SK-N-SH (cell line): Measurements from ENCODE around the gene ANAPC16. TPM values are rescaled to one million over a fixed set of nuclear protein-coding genes. Genes with fewer than 3 reads are reported as not detected.
"Not testable (repeated sequence)": the region's sequence is repeated elsewhere in the genome, so short reads cannot be mapped to it uniquely, and the experiment has no call there.

Experiments
- CTCF ChIA-PET: fragments of 300-600, 350-600 bp; formaldehyde crosslinking; extraction: SDS; loops from one replicate; lab custom pipeline; 2021; lab: Yijun Ruan, JAX
- POLR2A ChIA-PET: fragments of 350-600 bp; sonication (Branson Sonifier 250); formaldehyde crosslinking; extraction: SDS; loops from one replicate; lab custom pipeline; 2020; ENCODE audit warnings: antibody characterized with exemption, inconsistent platforms; lab: Yijun Ruan, JAX
- DNase-seq: peaks from one replicate; pipeline ENCODE4 v3.0.0; 2012
- H2AFZ ChIP-seq: fragments of 200-600 bp; sonication (generic); 2 replicates; pipeline ENCODE4 v1.8.1; 2016; ENCODE audit warnings: antibody characterized with exemption, mild to moderate bottlenecking, low read depth
- H3F3A ChIP-seq: fragments of 200-600 bp; sonication (generic); replicated peaks from 2 replicates; pipeline ENCODE3; 2016; ENCODE audit warnings: antibody characterized with exemption, mild to moderate bottlenecking; ENCODE audit not compliant: insufficient read depth
- H3K27ac ChIP-seq, 2 experiments: fragments of 200-500 bp in 1 of 2; fragments of 200-600 bp in 1 of 2; sonication (Bioruptor generic) in 1 of 2; sonication (generic), shearing (Covaris generic) in 1 of 2; 2 replicates each; pipeline versions ENCODE4 v1.5.1 to v1.6.1; 2014 to 2016; ENCODE audit warnings: low read depth in 2 of 2, inconsistent platforms in 1 of 2, low read length in 1 of 2, mild to moderate bottlenecking in 1 of 2, mixed read lengths in 1 of 2
- H3K27me3 ChIP-seq: fragments of 200-600 bp; sonication (generic), shearing (Covaris generic); 2 replicates; pipeline ENCODE4 v1.6.1; 2016; ENCODE audit warnings: mixed run types; ENCODE audit not compliant: insufficient read depth
- H3K36me3 ChIP-seq, 2 experiments: fragments of 200-500 bp in 1 of 2; fragments of 200-600 bp in 1 of 2; sonication (Bioruptor generic) in 1 of 2; sonication (generic) in 1 of 2; replicated peaks in 1 of 2; 2 replicates each; pipeline versions ENCODE3 to v1.5.1; 2014 to 2016; ENCODE audit warnings: low read length in 1 of 2, mild to moderate bottlenecking in 1 of 2; ENCODE audit not compliant: insufficient read depth in 2 of 2, control insufficient read depth in 1 of 2
- H3K4me1 ChIP-seq, 2 experiments: fragments of 200-500 bp in 1 of 2; fragments of 200-600 bp in 1 of 2; sonication (Bioruptor generic) in 1 of 2; sonication (generic), shearing (Covaris generic) in 1 of 2; 2 replicates each; pipeline versions ENCODE4 v1.5.1 to v1.6.1; 2014 to 2016; ENCODE audit warnings: low read depth in 1 of 2, low read length in 1 of 2, mixed run types in 1 of 2; ENCODE audit not compliant: insufficient read depth in 2 of 2, control insufficient read depth in 1 of 2
- H3K4me2 ChIP-seq: fragments of 200-600 bp; sonication (generic), shearing (Covaris generic); 2 replicates; pipeline ENCODE4 v1.6.1; 2017; ENCODE audit warnings: mixed run types
- H3K4me3 ChIP-seq, 2 experiments: fragments of 200-500 bp in 1 of 2; fragments of 200-600 bp in 1 of 2; sonication (Bioruptor generic) in 1 of 2; sonication (generic), shearing (Covaris generic) in 1 of 2; 2 replicates each; pipeline versions ENCODE4 v1.5.1 to v1.8.1; 2014 to 2016; ENCODE audit warnings: low read depth in 2 of 2, inconsistent platforms in 1 of 2, low read length in 1 of 2, mild to moderate bottlenecking in 1 of 2, mixed read lengths in 1 of 2, moderate library complexity in 1 of 2
- H3K79me2 ChIP-seq: fragments of 200-600 bp; sonication (generic); 2 replicates; pipeline ENCODE4 v1.8.1; 2017; ENCODE audit warnings: mild to moderate bottlenecking; ENCODE audit not compliant: insufficient read depth
- H3K9ac ChIP-seq: fragments of 200-600 bp; sonication (generic); 2 replicates; pipeline ENCODE4 v1.6.1; 2017; ENCODE audit warnings: mixed run types
- H3K9me2 ChIP-seq: fragments of 200-600 bp; sonication (generic); 2 replicates; pipeline ENCODE4 v1.6.1; 2017; ENCODE audit warnings: mixed run types
- H3K9me3 ChIP-seq: fragments of 200-600 bp; sonication (generic); 2 replicates; pipeline ENCODE4 v1.6.1; 2017; ENCODE audit warnings: mixed run types, mild to moderate bottlenecking, moderate library complexity
- H4K20me1 ChIP-seq: fragments of 200-600 bp; sonication (generic); 2 replicates; pipeline ENCODE4 v1.6.1; 2017; ENCODE audit warnings: mild to moderate bottlenecking, mixed run types; ENCODE audit not compliant: insufficient read depth
- CHD2 ChIP-seq: fragments of 150-350 bp; IDR thresholded peaks from 2 replicates; pipeline ENCODE4 v1.6.1; 2018; ENCODE audit warnings: low read length; ENCODE audit not compliant: partially characterized antibody
- CTCF ChIP-seq: fragments of 200-600 bp; sonication (generic); IDR thresholded peaks from 2 replicates; pipeline ENCODE4 v1.6.1; 2017; ENCODE audit warnings: antibody characterized with exemption, mild to moderate bottlenecking, moderate library complexity
- EP300 ChIP-seq, 2 experiments: IDR thresholded peaks; 2 replicates each; pipeline versions ENCODE4 v1.4.0 to v1.6.1; 2012; ENCODE audit warnings: borderline replicate concordance in 1 of 2, low read depth in 1 of 2, low read length in 1 of 2
- FOSL2 ChIP-seq: IDR thresholded peaks from 2 replicates; pipeline ENCODE4 v1.4.0; 2012; ENCODE audit warnings: low read depth, mild to moderate bottlenecking, moderate library complexity, borderline replicate concordance
- FOXJ3 ChIP-seq: sonication (generic); formaldehyde crosslinking; IDR thresholded peaks from 2 replicates; pipeline ENCODE4 v1.5.1; 2020; ENCODE audit warnings: mild to moderate bottlenecking, missing genetic modification reagents
- FOXM1 ChIP-seq: IDR thresholded peaks from 2 replicates; pipeline ENCODE4 v1.4.0; 2012; ENCODE audit warnings: low read depth, mild to moderate bottlenecking
- GATA2 ChIP-seq: sonication (generic); formaldehyde crosslinking; IDR thresholded peaks from 2 replicates; pipeline ENCODE4 v1.5.0; 2020; ENCODE audit warnings: mild to moderate bottlenecking, missing genetic modification reagents
- JUND ChIP-seq: IDR thresholded peaks from 2 replicates; pipeline ENCODE4 v1.4.0; 2012
- MEF2A ChIP-seq: IDR thresholded peaks from 2 replicates; pipeline ENCODE4 v1.4.0; 2012; ENCODE audit warnings: low read depth, borderline replicate concordance
- NFIC ChIP-seq: IDR thresholded peaks from 2 replicates; pipeline ENCODE4 v1.4.0; 2012; ENCODE audit warnings: borderline replicate concordance
- POLR2AphosphoS5 ChIP-seq: IDR thresholded peaks from 2 replicates; pipeline ENCODE4 v1.6.1; 2012; ENCODE audit warnings: low read depth, low read length
- RAD21 ChIP-seq: IDR thresholded peaks from 2 replicates; pipeline ENCODE4 v1.6.1; 2012; ENCODE audit warnings: mild to moderate bottlenecking, low read length
- RCOR1 ChIP-seq: fragments of 150-350 bp; IDR thresholded peaks from 2 replicates; pipeline ENCODE4 v1.6.1; 2017; ENCODE audit warnings: antibody characterized with exemption, low read length
- SIN3A ChIP-seq: IDR thresholded peaks from 2 replicates; pipeline ENCODE4 v1.6.1; 2012; ENCODE audit warnings: low read depth, mild to moderate bottlenecking, low read length, moderate library complexity, borderline replicate concordance
- TEAD4 ChIP-seq: IDR thresholded peaks from 2 replicates; pipeline ENCODE4 v1.4.0; 2012; ENCODE audit warnings: mild to moderate bottlenecking, borderline replicate concordance; ENCODE audit not compliant: insufficient read depth
- USF1 ChIP-seq: IDR thresholded peaks from 2 replicates; pipeline ENCODE4 v1.4.0; 2012; ENCODE audit warnings: low read depth, borderline replicate concordance
- USF2 ChIP-seq: fragments of 150-350 bp; IDR thresholded peaks from 2 replicates; pipeline ENCODE4 v1.6.1; 2017; ENCODE audit warnings: antibody characterized with exemption, low read length, low read depth, borderline replicate concordance
- WGBS: methylation state at CpG from one replicate; pipeline ENCODE4 v1.1.6; 2017; ENCODE audit warnings: low lambda C conversion rate; 5-methylcytosine and 5-hydroxymethylcytosine counted together
- polyA plus RNA-seq, 3 experiments: library from polyadenylated mRNA; depleted of rRNA; stranded (reverse); fragments of >200 nt; gene quantifications; 2 replicates each; pipeline ENCODE4 v1.2.3, GENCODE V29; 2012
- TF ChIP-seq, protein P1 (sequence below): fragments of 150-350 bp; IDR thresholded peaks from 2 replicates; pipeline ENCODE4 v1.6.1; 2016; ENCODE audit warnings: mild to moderate bottlenecking, low read depth, low read length

Gene ANAPC16
- polyA plus RNA-seq, 1 of the 3 experiments (the other 2 are of a cell fraction): 45.2 TPM

- H3K4me3 ChIP-seq, POLR2A ChIA-PET, H3F3A ChIP-seq, H2AFZ ChIP-seq, H3K4me1 ChIP-seq, H3K9me2 ChIP-seq: not testable (repeated sequence)
- Histone ChIP-seq H3K27ac (peak overlapping the region in 1 of 2 experiments; percentile 41; a peak in 1 of 4 replicates), H3K4me2 (peak overlapping the region; percentile 40; the same call in 1 of the 2 replicates), H3K79me2 (peaks cover 28% of the 10 kb centered on the region)
- WGBS: 75% methylated on average over 11 of the region's 11 CpGs
- peak; percentile 43; the same call in 1 of the 2 replicates for TF ChIP-seq FOSL2
- TF ChIP-seq JUND: 0 out of 2 replicates have a peak, but pooled peaks have one; percentile 31
- TF ChIP-seq, all 33 proteins: peak for 2; not testable (repeated sequence) for 31
- H3K27me3 ChIP-seq, H3K9ac ChIP-seq, DNase-seq, CTCF ChIA-PET, H4K20me1 ChIP-seq, H3K9me3 ChIP-seq: not testable (repeated sequence)
- H3K36me3 ChIP-seq: peaks cover 0 to 30% of the 10 kb centered on the region in 2 experiments
Observed at GRCh38 chr10:72211381-72211780, 4.4 kb upstream of the ANAPC16 start.

DNA sequence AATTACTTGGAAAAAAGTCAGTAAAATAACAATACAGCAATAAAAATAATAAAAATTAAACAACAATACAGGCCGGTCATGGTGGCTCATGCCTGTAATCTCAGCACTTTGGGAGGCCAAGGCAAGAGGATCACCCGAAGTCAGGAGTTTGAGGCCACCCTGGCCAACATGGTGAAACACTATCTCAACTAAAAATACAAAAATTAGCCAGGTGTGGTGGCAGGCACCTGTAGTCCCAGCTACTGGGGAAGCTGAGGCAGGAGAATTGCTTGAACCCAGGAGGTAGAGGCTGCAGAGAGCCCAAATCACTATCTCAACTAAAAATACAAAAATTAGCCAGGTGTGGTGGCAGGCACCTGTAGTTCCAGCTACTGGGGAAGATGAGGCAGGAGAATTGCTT, 4.0 kb upstream of the ANAPC16 start:
- peaks cover 32% of the 10 kb centered on the region for H3K79me2 ChIP-seq
- POLR2A ChIA-PET, H3K4me1 ChIP-seq, H4K20me1 ChIP-seq, H3K27me3 ChIP-seq, H3K9me3 ChIP-seq, H2AFZ ChIP-seq, H3K4me3 ChIP-seq, H3K9me2 ChIP-seq, H3F3A ChIP-seq, DNase-seq, H3K9ac ChIP-seq, CTCF ChIA-PET: not testable (repeated sequence)
- WGBS: 92% methylated on average over 2 of the region's 2 CpGs
- peaks cover 0 to 30% of the 10 kb centered on the region in 2 experiments for H3K36me3 ChIP-seq
- 0 out of 4 replicates have a peak overlapping the region, but pooled peaks of 1 of the 2 experiments have one; percentile 41 for H3K27ac ChIP-seq
- H3K4me2 ChIP-seq: peak overlapping the region; percentile 40; the same call in 1 of the 2 replicates

DNA sequence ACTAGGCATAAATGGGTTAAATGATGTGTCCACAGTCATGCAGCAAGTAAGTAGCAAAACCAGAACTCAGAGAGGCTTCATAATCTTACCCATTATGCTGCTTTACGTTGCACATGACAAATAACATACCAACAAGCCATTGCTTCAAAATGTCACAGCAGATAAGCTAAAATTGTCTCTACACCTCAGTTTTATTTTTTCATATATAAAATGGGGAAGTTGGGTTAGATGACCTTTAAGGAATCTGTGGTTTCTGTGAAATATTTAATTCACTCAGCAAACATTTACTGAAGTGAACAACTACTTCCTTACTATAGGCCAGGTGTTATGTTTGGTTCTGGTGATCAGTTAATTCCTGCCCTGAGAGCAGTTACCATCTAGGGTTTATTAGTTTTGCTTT, 2.5 kb downstream of the ANAPC16 start:
- no peaks in the 10 kb centered on the region for H3K9me2 ChIP-seq
- no peaks in the 10 kb centered on the region for H3K27me3 ChIP-seq
- no peaks in the 10 kb centered on the region for H3K9me3 ChIP-seq
- no peaks in the 10 kb centered on the region for H4K20me1 ChIP-seq
- H3K79me2 ChIP-seq: peaks cover 54% of the 10 kb centered on the region
- 75% methylated on average over 1 of the region's 1 CpG for WGBS
- DNase-seq: no peak
- POLR2A ChIA-PET: interaction anchor here (0.7 to 1.3 kb wide), 3 partner anchors 55 to 136 kb away, joined by 3 to 4 read pairs (median 3); partner anchors contain the start of gene DDIT4
- peaks cover 17% of the 10 kb centered on the region for H3F3A ChIP-seq
- no peak overlapping the region for H3K27ac ChIP-seq
- H3K4me1 ChIP-seq: peaks cover 7 to 11% of the 10 kb centered on the region in 2 experiments; a peak in 2 of 4 replicates
- H3K36me3 ChIP-seq: peaks cover 0 to 5% of the 10 kb centered on the region in 2 experiments
- no peak overlapping the region for H2AFZ ChIP-seq
- CTCF ChIA-PET: interaction anchor here (1.3 to 2.6 kb wide), 4 partner anchors 9 to 170 kb away, joined by 3 to 12 read pairs (median 6); no protein-coding TSS in a partner anchor
- no peak overlapping the region for H3K4me2 ChIP-seq
- H3K4me3 ChIP-seq: no peak overlapping the region
- H3K9ac ChIP-seq: no peak overlapping the region
- TF ChIP-seq SIN3A (no peak), CHD2 (no peak), TEAD4 (no peak), NFIC (no peak), GATA2 (CRISPR knock-in tag) (no peak), RAD21 (no peak), USF1 (no peak), FOXJ3 (CRISPR knock-in tag) (no peak), RCOR1 (no peak), EP300 (IDR thresholded peaks at IDR 0.05; ENCODE audit: borderline replicate concordance in 1 of 2, low read depth in 1 of 2, low read length in 1 of 2) (no peak), MEF2A (no peak), USF2 (no peak), POLR2AphosphoS5 (no peak), CTCF (no peak), FOXM1 (no peak)
- TF ChIP-seq, protein P1, sequence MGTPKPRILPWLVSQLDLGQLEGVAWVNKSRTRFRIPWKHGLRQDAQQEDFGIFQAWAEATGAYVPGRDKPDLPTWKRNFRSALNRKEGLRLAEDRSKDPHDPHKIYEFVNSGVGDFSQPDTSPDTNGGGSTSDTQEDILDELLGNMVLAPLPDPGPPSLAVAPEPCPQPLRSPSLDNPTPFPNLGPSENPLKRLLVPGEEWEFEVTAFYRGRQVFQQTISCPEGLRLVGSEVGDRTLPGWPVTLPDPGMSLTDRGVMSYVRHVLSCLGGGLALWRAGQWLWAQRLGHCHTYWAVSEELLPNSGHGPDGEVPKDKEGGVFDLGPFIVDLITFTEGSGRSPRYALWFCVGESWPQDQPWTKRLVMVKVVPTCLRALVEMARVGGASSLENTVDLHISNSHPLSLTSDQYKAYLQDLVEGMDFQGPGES: no peak
